Measurements from ENCODE around the gene CDO1.
"Not testable (repeated sequence)": the region's sequence is repeated elsewhere in the genome, so short reads cannot be mapped to it uniquely, and the experiment has no call there.

CDO1 gene

GRCh38 chr5:115817386-115817785, 927 bp upstream of the CDO1 start:
- in situ Hi-C loops (cut with MboI; ENCODE audit: low sequenced_read_pairs): loop anchor here (25.0 kb wide), 1 partner anchor 505 kb away; no protein-coding TSS in a partner anchor
- no peaks in the 10 kb centered on the region for H3K9me3 ChIP-seq
- H3K36me3 ChIP-seq (replicated peaks): no peaks in the 10 kb centered on the region
- H3K4me1 ChIP-seq: peaks cover 18% of the 10 kb centered on the region
- no peaks in the 10 kb centered on the region for H3K27me3 ChIP-seq (ENCODE audit: low read depth)
- no peak for DNase-seq (ENCODE audit: low spot score in 2 of 2)
- no peak overlapping the region for H3K4me3 ChIP-seq

GRCh38 chr5:115815693-115816225, 700 bp downstream of the CDO1 start:
- in situ Hi-C loops (cut with MboI; ENCODE audit: low sequenced_read_pairs): loop anchor here (25.0 kb wide), 1 partner anchor 503 kb away; no protein-coding TSS in a partner anchor
- Histone ChIP-seq H3K4me3 (peak overlapping the region; percentile 57), H3K27me3 (ENCODE audit: low read depth) (no peaks in the 10 kb centered on the region), H3K9me3 (no peaks in the 10 kb centered on the region), H3K36me3 (replicated peaks) (no peaks in the 10 kb centered on the region), H3K4me1 (peaks cover 18% of the 10 kb centered on the region)
- DNase-seq (ENCODE audit: low spot score in 2 of 2): peak in 1 of 2 experiments; percentile 49

- in situ Hi-C loops (cut with MboI; ENCODE audit: low sequenced_read_pairs): loop anchor here (25.0 kb wide), 1 partner anchor 503 kb away; no protein-coding TSS in a partner anchor
- Histone ChIP-seq H3K27me3 (ENCODE audit: low read depth) (no peaks in the 10 kb centered on the region), H3K9me3 (no peaks in the 10 kb centered on the region), H3K4me3 (peak overlapping the region; percentile 57), H3K36me3 (replicated peaks) (no peaks in the 10 kb centered on the region), H3K4me1 (peaks cover 18% of the 10 kb centered on the region)
- DNase-seq (ENCODE audit: low spot score in 2 of 2): peak in 1 of 2 experiments; percentile 34
Measured at GRCh38 chr5:115815006-115815692, 1.3 kb downstream of the CDO1 start.

- no peaks in the 10 kb centered on the region for H3K27me3 ChIP-seq (ENCODE audit: low read depth)
- DNase-seq (ENCODE audit: low spot score in 2 of 2): no peak
- H3K4me1 ChIP-seq: peaks cover 18% of the 10 kb centered on the region
- H3K9me3 ChIP-seq: no peaks in the 10 kb centered on the region
- no peaks in the 10 kb centered on the region for H3K36me3 ChIP-seq (replicated peaks)
- no peak overlapping the region for H3K4me3 ChIP-seq
- in situ Hi-C loops (cut with MboI; ENCODE audit: low sequenced_read_pairs): loop anchor here (25.0 kb wide), 1 partner anchor 501 kb away; no protein-coding TSS in a partner anchor
Measured at GRCh38 chr5:115813719-115814118, 2.7 kb downstream of the CDO1 start.

- in situ Hi-C loops (cut with MboI; ENCODE audit: low sequenced_read_pairs): loop anchor here (25.0 kb wide), 1 partner anchor 500 kb away; no protein-coding TSS in a partner anchor
Measured at GRCh38 chr5:115812372-115812771, 4.1 kb downstream of the CDO1 start.

GRCh38 chr5:115811406-115811805, 5.1 kb downstream of the CDO1 start:
- H3K9me3 ChIP-seq: no peaks in the 10 kb centered on the region
- no peak for DNase-seq (ENCODE audit: low spot score in 2 of 2)
- no peaks in the 10 kb centered on the region for H3K36me3 ChIP-seq (replicated peaks)
- no peak overlapping the region for H3K4me3 ChIP-seq
- peaks cover 11% of the 10 kb centered on the region for H3K4me1 ChIP-seq
- in situ Hi-C loops (cut with MboI; ENCODE audit: low sequenced_read_pairs): loop anchor here (25.0 kb wide), 1 partner anchor 499 kb away; no protein-coding TSS in a partner anchor
- no peaks in the 10 kb centered on the region for H3K27me3 ChIP-seq (ENCODE audit: low read depth)

More at GRCh38 chr5:115812372-115812771, 4.1 kb downstream of the CDO1 start:
- no peaks in the 10 kb centered on the region for H3K27me3 ChIP-seq (ENCODE audit: low read depth)
- no peak overlapping the region for H3K4me3 ChIP-seq
- peaks cover 16% of the 10 kb centered on the region for H3K4me1 ChIP-seq
- DNase-seq (ENCODE audit: low spot score in 2 of 2): no peak
- no peaks in the 10 kb centered on the region for H3K36me3 ChIP-seq (replicated peaks)
- no peaks in the 10 kb centered on the region for H3K9me3 ChIP-seq

- DNase-seq (ENCODE audit: low spot score in 2 of 2): no peak
- peaks cover 11% of the 10 kb centered on the region for H3K4me1 ChIP-seq
- H3K9me3 ChIP-seq: no peaks in the 10 kb centered on the region
- in situ Hi-C loops (cut with MboI; ENCODE audit: low sequenced_read_pairs): loop anchor here (25.0 kb wide), 1 partner anchor 498 kb away; no protein-coding TSS in a partner anchor
- 0 out of 2 replicates have a peak, but pooled peaks cover 5% of the 10 kb centered on the region for H3K36me3 ChIP-seq (replicated peaks)
- H3K4me3 ChIP-seq: no peak overlapping the region
- no peaks in the 10 kb centered on the region for H3K27me3 ChIP-seq (ENCODE audit: low read depth)
Measured at GRCh38 chr5:115810761-115811160, 5.7 kb downstream of the CDO1 start.

- no peak for DNase-seq (ENCODE audit: low spot score in 2 of 2)
- H3K4me3 ChIP-seq: no peak overlapping the region
- in situ Hi-C loops (cut with MboI; ENCODE audit: low sequenced_read_pairs): loop anchor here (25.0 kb wide), 1 partner anchor 498 kb away; no protein-coding TSS in a partner anchor
- no peaks in the 10 kb centered on the region for H3K27me3 ChIP-seq (ENCODE audit: low read depth)
- 0 out of 2 replicates have a peak, but pooled peaks cover 6% of the 10 kb centered on the region for H3K36me3 ChIP-seq (replicated peaks)
- peaks cover 8% of the 10 kb centered on the region for H3K4me1 ChIP-seq
- H3K9me3 ChIP-seq: no peaks in the 10 kb centered on the region
Measured at GRCh38 chr5:115809946-115810345, 6.5 kb downstream of the CDO1 start.

GRCh38 chr5:115808066-115808465, 8.4 kb downstream of the CDO1 start:
- H3K36me3 ChIP-seq (replicated peaks); H3K4me3 ChIP-seq; H3K4me1 ChIP-seq; H3K27me3 ChIP-seq (ENCODE audit: low read depth); H3K9me3 ChIP-seq; DNase-seq (ENCODE audit: low spot score in 2 of 2): not testable (repeated sequence)
- in situ Hi-C loops (cut with MboI; ENCODE audit: low sequenced_read_pairs): loop anchor here (25.0 kb wide), 1 partner anchor 496 kb away; no protein-coding TSS in a partner anchor

GRCh38 chr5:115807654-115808052, 8.8 kb downstream of the CDO1 start:
- DNase-seq (ENCODE audit: low spot score in 2 of 2): no peak
- H3K4me1 ChIP-seq: no peaks in the 10 kb centered on the region
- 0 out of 2 replicates have a peak, but pooled peaks cover 6% of the 10 kb centered on the region for H3K36me3 ChIP-seq (replicated peaks)
- in situ Hi-C loops (cut with MboI; ENCODE audit: low sequenced_read_pairs): loop anchor here (25.0 kb wide), 1 partner anchor 495 kb away; no protein-coding TSS in a partner anchor
- no peaks in the 10 kb centered on the region for H3K9me3 ChIP-seq
- H3K27me3 ChIP-seq (ENCODE audit: low read depth): no peaks in the 10 kb centered on the region
- no peak overlapping the region for H3K4me3 ChIP-seq

- no peaks in the 10 kb centered on the region for H3K4me1 ChIP-seq
- no peak for DNase-seq (ENCODE audit: low spot score in 2 of 2)
- H3K4me3 ChIP-seq: no peak overlapping the region
- 0 out of 2 replicates have a peak, but pooled peaks cover 6% of the 10 kb centered on the region for H3K36me3 ChIP-seq (replicated peaks)
- H3K27me3 ChIP-seq (ENCODE audit: low read depth): no peaks in the 10 kb centered on the region
- in situ Hi-C loops (cut with MboI; ENCODE audit: low sequenced_read_pairs): loop anchor here (25.0 kb wide), 1 partner anchor 495 kb away; no protein-coding TSS in a partner anchor
- no peaks in the 10 kb centered on the region for H3K9me3 ChIP-seq
Measured at GRCh38 chr5:115806986-115807653, 9.3 kb downstream of the CDO1 start.

- Histone ChIP-seq H3K36me3 (replicated peaks) (0 out of 2 replicates have a peak, but pooled peaks cover 6% of the 10 kb centered on the region), H3K27me3 (ENCODE audit: low read depth) (no peaks in the 10 kb centered on the region), H3K4me3 (no peak overlapping the region), H3K4me1 (no peaks in the 10 kb centered on the region), H3K9me3 (no peaks in the 10 kb centered on the region)
- in situ Hi-C loops (cut with MboI; ENCODE audit: low sequenced_read_pairs): loop anchor here (25.0 kb wide), 1 partner anchor 490 kb away; no protein-coding TSS in a partner anchor
- no peak for DNase-seq (ENCODE audit: low spot score in 2 of 2)
Measured at GRCh38 chr5:115801984-115802383, 14.5 kb downstream of the CDO1 start.

GRCh38 chr5:115801152-115801551, 15.3 kb downstream of the CDO1 start:
- in situ Hi-C loops (cut with MboI; ENCODE audit: low sequenced_read_pairs): loop anchor here (25.0 kb wide), 1 partner anchor 489 kb away; no protein-coding TSS in a partner anchor
- 0 out of 2 replicates have a peak, but pooled peaks cover 5% of the 10 kb centered on the region for H3K36me3 ChIP-seq (replicated peaks)
- H3K4me1 ChIP-seq: no peaks in the 10 kb centered on the region
- no peaks in the 10 kb centered on the region for H3K27me3 ChIP-seq (ENCODE audit: low read depth)
- DNase-seq (ENCODE audit: low spot score in 2 of 2): no peak
- H3K4me3 ChIP-seq: no peak overlapping the region
- no peaks in the 10 kb centered on the region for H3K9me3 ChIP-seq
